Osteoblast (primary cell): ENCODE data around the gene RIPOR1. TPM values are rescaled to one million over a fixed set of nuclear protein-coding genes. Genes with fewer than 3 reads are reported as not detected.
A peak's percentile ranks its signal among the peaks of the same experiment; 100 is the strongest.

ENCODE experiments used
- DNase-seq: peaks from one replicate; pipeline ENCODE4 v3.0.0; 2011; ENCODE audit warnings: low spot score, mixed read lengths; ENCODE audit not compliant: insufficient read length; ENCODE audit errors: missing footprints
- H2AFZ ChIP-seq: 2 replicates; pipeline ENCODE4 v1.6.0; 2011; ENCODE audit warnings: mild to moderate bottlenecking, low read length
- H3K27ac ChIP-seq: 2 replicates; pipeline ENCODE4 v1.5.1; 2011; ENCODE audit warnings: mild to moderate bottlenecking, low read depth, low read length, moderate library complexity
- H3K27me3 ChIP-seq: 2 replicates; pipeline ENCODE4 v1.6.0; 2012; ENCODE audit warnings: mild to moderate bottlenecking, control low read depth, inconsistent platforms, low read length, moderate library complexity; ENCODE audit not compliant: insufficient read depth
- H3K36me3 ChIP-seq: 2 replicates; pipeline ENCODE4 v1.5.1; 2011; ENCODE audit warnings: mild to moderate bottlenecking, low read length, control low read depth, moderate library complexity; ENCODE audit not compliant: insufficient read depth
- H3K4me1 ChIP-seq: 2 replicates; pipeline ENCODE4 v1.5.1; 2011; ENCODE audit warnings: mild to moderate bottlenecking, low read length, control low read depth, moderate library complexity; ENCODE audit not compliant: insufficient read depth
- H3K4me2 ChIP-seq: 2 replicates; pipeline ENCODE4 v1.6.0; 2011; ENCODE audit warnings: mild to moderate bottlenecking, low read length; ENCODE audit not compliant: insufficient read depth
- H3K4me3 ChIP-seq: fragments of 200-600 bp; sonication (generic); 3 replicates; pipeline ENCODE4 v1.5.1; 2012; ENCODE audit warnings: mild to moderate bottlenecking, low read length, inconsistent platforms; ENCODE audit not compliant: insufficient read depth
- H3K79me2 ChIP-seq: 2 replicates; pipeline ENCODE4 v1.6.0; 2012; ENCODE audit warnings: mild to moderate bottlenecking, low read length, control low read depth, inconsistent platforms; ENCODE audit not compliant: insufficient read depth
- H3K9me3 ChIP-seq: 2 replicates; pipeline ENCODE4 v1.5.1; 2011; ENCODE audit warnings: low read depth, low read length, control low read depth
- H4K20me1 ChIP-seq: 2 replicates; pipeline ENCODE4 v1.6.0; 2012; ENCODE audit warnings: mild to moderate bottlenecking, low read length, control low read depth; ENCODE audit not compliant: insufficient read depth
- total RNA-seq: library from RNA; depleted of rRNA; stranded (reverse); fragments of >200 nt; gene quantifications from 2 replicates; pipeline ENCODE4 v1.2.3, GENCODE V29; 2012
- TF ChIP-seq, protein P1 (sequence below): IDR thresholded peaks from 2 replicates; pipeline ENCODE4 v1.5.1; 2011; ENCODE audit warnings: mild to moderate bottlenecking, low read depth, low read length, moderate library complexity; ENCODE audit errors: extremely low read depth

Gene RIPOR1
- total RNA-seq, 1 donor: 36.6 TPM

- Histone ChIP-seq H3K27ac (no peak overlapping the region), H4K20me1 (no peaks in the 10 kb centered on the region), H3K36me3 (no peaks in the 10 kb centered on the region), H3K4me2 (no peak overlapping the region), H3K4me3 (no peak overlapping the region), H3K27me3 (no peaks in the 10 kb centered on the region), H2AFZ (peak overlapping the region; percentile 25), H3K79me2 (no peaks in the 10 kb centered on the region), H3K9me3 (no peaks in the 10 kb centered on the region), H3K4me1 (peaks cover 19% of the 10 kb centered on the region)
- TF ChIP-seq, protein P1, sequence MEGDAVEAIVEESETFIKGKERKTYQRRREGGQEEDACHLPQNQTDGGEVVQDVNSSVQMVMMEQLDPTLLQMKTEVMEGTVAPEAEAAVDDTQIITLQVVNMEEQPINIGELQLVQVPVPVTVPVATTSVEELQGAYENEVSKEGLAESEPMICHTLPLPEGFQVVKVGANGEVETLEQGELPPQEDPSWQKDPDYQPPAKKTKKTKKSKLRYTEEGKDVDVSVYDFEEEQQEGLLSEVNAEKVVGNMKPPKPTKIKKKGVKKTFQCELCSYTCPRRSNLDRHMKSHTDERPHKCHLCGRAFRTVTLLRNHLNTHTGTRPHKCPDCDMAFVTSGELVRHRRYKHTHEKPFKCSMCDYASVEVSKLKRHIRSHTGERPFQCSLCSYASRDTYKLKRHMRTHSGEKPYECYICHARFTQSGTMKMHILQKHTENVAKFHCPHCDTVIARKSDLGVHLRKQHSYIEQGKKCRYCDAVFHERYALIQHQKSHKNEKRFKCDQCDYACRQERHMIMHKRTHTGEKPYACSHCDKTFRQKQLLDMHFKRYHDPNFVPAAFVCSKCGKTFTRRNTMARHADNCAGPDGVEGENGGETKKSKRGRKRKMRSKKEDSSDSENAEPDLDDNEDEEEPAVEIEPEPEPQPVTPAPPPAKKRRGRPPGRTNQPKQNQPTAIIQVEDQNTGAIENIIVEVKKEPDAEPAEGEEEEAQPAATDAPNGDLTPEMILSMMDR: no peak
- DNase-seq: no peak
Observed at GRCh38 chr16:67489401-67490083, 39.1 kb upstream of the RIPOR1 start.

DNA sequence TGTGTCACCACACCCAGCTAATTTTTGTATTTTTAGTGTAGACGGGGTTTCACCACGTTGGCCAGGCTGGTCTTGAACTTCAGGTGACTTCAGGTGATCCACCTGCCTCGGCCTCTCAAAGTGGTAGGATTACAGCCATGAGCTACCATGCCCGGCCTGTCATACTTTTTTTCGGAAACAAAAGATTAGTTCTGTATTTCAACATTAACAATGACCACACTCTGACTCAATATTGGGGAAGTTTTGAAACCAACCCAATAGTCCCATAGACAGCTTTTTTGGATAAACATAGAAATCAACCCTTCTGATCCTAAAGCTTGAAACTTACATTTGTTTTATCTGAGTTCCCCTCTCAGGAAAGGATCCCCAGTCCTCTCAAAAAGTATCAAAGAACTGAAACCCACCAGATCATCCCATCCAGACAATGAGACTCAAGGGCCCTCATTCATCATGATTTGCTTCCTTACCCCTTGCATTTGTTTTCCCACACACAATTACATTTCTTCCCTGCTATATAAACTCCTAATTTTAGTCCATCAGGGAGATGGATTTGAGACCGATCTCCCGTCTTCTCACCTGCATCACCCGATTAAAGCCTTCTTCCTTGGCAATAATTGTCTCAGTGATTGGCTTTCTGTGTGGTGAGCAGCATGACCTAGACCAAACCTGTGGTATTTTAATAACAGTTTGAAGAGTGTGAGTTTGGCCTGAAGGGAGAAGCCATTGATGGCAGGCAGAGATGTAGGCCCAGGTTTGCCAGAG lies 38.1 kb upstream of the RIPOR1 start:
- H2AFZ ChIP-seq: no peak overlapping the region
- H3K79me2 ChIP-seq: no peaks in the 10 kb centered on the region
- peaks cover 19% of the 10 kb centered on the region for H3K4me1 ChIP-seq
- H3K4me3 ChIP-seq: no peak overlapping the region
- peak overlapping the region; percentile 30 for H3K4me2 ChIP-seq
- H3K27ac ChIP-seq: no peak overlapping the region
- H3K9me3 ChIP-seq: no peaks in the 10 kb centered on the region
- TF ChIP-seq, protein P1: no peak
- H4K20me1 ChIP-seq: no peaks in the 10 kb centered on the region
- no peaks in the 10 kb centered on the region for H3K27me3 ChIP-seq
- H3K36me3 ChIP-seq: no peaks in the 10 kb centered on the region
- DNase-seq: peak; percentile 32

DNA sequence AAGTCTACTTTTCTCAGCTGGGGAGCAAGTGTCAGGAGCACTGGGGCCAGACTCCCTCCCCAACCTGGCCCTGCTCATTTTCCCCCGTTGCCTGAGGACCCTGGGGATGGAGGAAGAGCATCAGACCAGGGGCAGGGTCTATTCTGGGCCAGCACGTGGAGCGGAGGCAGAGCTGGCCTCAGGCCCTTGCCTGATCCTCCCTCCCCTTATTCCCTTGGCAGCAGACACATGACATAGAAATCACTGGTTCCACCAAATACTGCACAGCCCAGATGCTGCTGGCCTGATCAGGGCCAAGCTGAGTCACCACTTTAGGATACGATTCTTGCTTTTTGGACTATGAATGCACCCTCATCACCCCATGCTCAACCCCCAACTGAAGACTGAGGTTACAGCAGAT lies 29.5 kb upstream of the RIPOR1 start:
- Histone ChIP-seq H3K27me3 (no peaks in the 10 kb centered on the region), H3K4me2 (no peak overlapping the region), H3K27ac (no peak overlapping the region), H3K79me2 (no peaks in the 10 kb centered on the region), H2AFZ (peak overlapping the region; percentile 35), H3K4me3 (no peak overlapping the region), H4K20me1 (no peaks in the 10 kb centered on the region), H3K9me3 (no peaks in the 10 kb centered on the region), H3K36me3 (no peaks in the 10 kb centered on the region), H3K4me1 (peaks cover 8% of the 10 kb centered on the region)
- DNase-seq: peak; percentile 95
- TF ChIP-seq, protein P1: no peak
